WTC11 (cell line): Measurements from ENCODE around the gene SPI1. TPM values are rescaled to one million over a fixed set of nuclear protein-coding genes. Genes with fewer than 3 reads are reported as not detected.

Experiments used
- ATAC-seq: fragments of 200-7000 bp; cut with Tn5 transposase; 2 replicates; pipeline ENCODE4 v1.10.0; 2021; ENCODE audit warnings: mild to moderate bottlenecking, moderate library complexity
- CTCF ChIA-PET: fragments of 300-600 bp; sonication (Branson Sonifier 250); formaldehyde crosslinking; loops from one replicate; lab custom pipeline; 2021; ENCODE audit warnings: antibody characterized with exemption; lab: Charles Lee
- POLR2A ChIA-PET: fragments of 350-600 bp; sonication (Branson Sonifier 250); formaldehyde crosslinking; loops from one replicate; lab custom pipeline; 2021; ENCODE audit warnings: antibody characterized with exemption; lab: Charles Lee
- DNase-seq: peaks from one replicate; pipeline ENCODE4 v3.0.0; 2021; ENCODE audit warnings: low spot score
- H3K27ac Mint-ChIP-seq: 2 replicates; pipeline ENCODE4 v1.8.0; 2021; ENCODE audit warnings: mixed read lengths
- H3K27me3 Mint-ChIP-seq: 2 replicates; pipeline ENCODE4 v1.8.0; 2021; ENCODE audit warnings: low read depth, mild to moderate bottlenecking, moderate library complexity, mixed read lengths
- H3K36me3 Mint-ChIP-seq: 2 replicates; pipeline ENCODE4 v1.8.0; 2021; ENCODE audit warnings: mixed read lengths
- H3K4me1 Mint-ChIP-seq: 2 replicates; pipeline ENCODE4 v1.8.0; 2022; ENCODE audit warnings: mixed read lengths
- H3K4me3 Mint-ChIP-seq: 2 replicates; pipeline ENCODE4 v1.8.0; 2021; ENCODE audit warnings: mild to moderate bottlenecking, moderate library complexity, mixed read lengths
- H3K9me3 Mint-ChIP-seq: 2 replicates; pipeline ENCODE4 v1.8.0; 2021; ENCODE audit warnings: mixed read lengths
- ARID4B ChIP-seq: sonication (generic); formaldehyde crosslinking; IDR thresholded peaks from 2 replicates; pipeline ENCODE4 v1.8.0; 2023; ENCODE audit warnings: missing genetic modification reagents, mild to moderate bottlenecking, borderline replicate concordance
- ATF2 ChIP-seq: sonication (generic); formaldehyde crosslinking; IDR thresholded peaks from 2 replicates; pipeline ENCODE4 v1.8.1; 2022; ENCODE audit warnings: low read depth, missing genetic modification reagents, borderline replicate concordance
- CREM ChIP-seq: sonication (generic); formaldehyde crosslinking; IDR thresholded peaks from 2 replicates; pipeline ENCODE4 v1.8.1; 2022; ENCODE audit warnings: mild to moderate bottlenecking, missing genetic modification reagents, moderate library complexity
- ELF4 ChIP-seq: sonication (generic); formaldehyde crosslinking; IDR thresholded peaks from 2 replicates; pipeline ENCODE4 v1.8.1; 2022; ENCODE audit warnings: low read depth, mild to moderate bottlenecking, moderate library complexity, missing genetic modification reagents
- ERG ChIP-seq: fragments of 250-450 bp; sonication (Bioruptor Pico); IDR thresholded peaks from 2 replicates; pipeline ENCODE4 v1.8.0; 2021; ENCODE audit warnings: mild to moderate bottlenecking
- FOXK1 ChIP-seq: sonication (generic); formaldehyde crosslinking; IDR thresholded peaks from 2 replicates; pipeline ENCODE4 v1.8.0; 2022; ENCODE audit warnings: mild to moderate bottlenecking, moderate library complexity, missing genetic modification reagents
- GRHL2 ChIP-seq: fragments of 250-450 bp; sonication (Bioruptor Pico); IDR thresholded peaks from 2 replicates; pipeline ENCODE4 v1.8.0; 2022; ENCODE audit warnings: mild to moderate bottlenecking, moderate library complexity; ENCODE audit not compliant: insufficient replicate concordance, severe bottlenecking
- JUN ChIP-seq: sonication (generic); formaldehyde crosslinking; IDR thresholded peaks from 2 replicates; pipeline ENCODE4 v1.8.0; 2023; ENCODE audit warnings: mild to moderate bottlenecking, missing genetic modification reagents
- NFE2L1 ChIP-seq: sonication (generic); formaldehyde crosslinking; IDR thresholded peaks from 2 replicates; pipeline ENCODE4 v1.8.1; 2023; ENCODE audit warnings: missing genetic modification reagents
- NFYB ChIP-seq: sonication (generic); formaldehyde crosslinking; conservative IDR thresholded peaks from 2 replicates; pipeline ENCODE4 v1.8.0; 2022; ENCODE audit warnings: low read depth, missing genetic modification reagents
- NR2C2 ChIP-seq: sonication (generic); formaldehyde crosslinking; IDR thresholded peaks from 2 replicates; pipeline ENCODE4 v1.8.0; 2022; ENCODE audit warnings: mild to moderate bottlenecking, missing genetic modification reagents
- NR3C1 ChIP-seq: sonication (generic); formaldehyde crosslinking; conservative IDR thresholded peaks from 2 replicates; pipeline ENCODE4 v1.8.1; 2023; ENCODE audit warnings: low read depth, mild to moderate bottlenecking, missing genetic modification reagents
- SMAD4 ChIP-seq: sonication (generic); formaldehyde crosslinking; IDR thresholded peaks from 2 replicates; pipeline ENCODE4 v1.8.0; 2022; ENCODE audit warnings: mild to moderate bottlenecking, missing genetic modification reagents
- ZBTB21 ChIP-seq: sonication (generic); formaldehyde crosslinking; IDR thresholded peaks from 2 replicates; pipeline ENCODE4 v1.8.1; 2023; ENCODE audit warnings: mild to moderate bottlenecking, missing genetic modification reagents, borderline replicate concordance
- ZMAT4 ChIP-seq: fragments of 250-450 bp; sonication (Bioruptor Pico); IDR thresholded peaks from 2 replicates; pipeline ENCODE4 v1.9.0; 2021; ENCODE audit warnings: mild to moderate bottlenecking
- ZNF263 ChIP-seq: sonication (generic); formaldehyde crosslinking; IDR thresholded peaks from 2 replicates; pipeline ENCODE4 v1.8.1; 2022; ENCODE audit warnings: low read depth, mild to moderate bottlenecking, moderate library complexity, missing genetic modification reagents
- ZNF423 ChIP-seq: fragments of 250-450 bp; sonication (Bioruptor Pico); IDR thresholded peaks from 2 replicates; pipeline ENCODE4 v2.1.2; 2022; ENCODE audit warnings: mild to moderate bottlenecking, moderate library complexity
- ZNF425 ChIP-seq: fragments of 250-450 bp; sonication (Bioruptor Pico); conservative IDR thresholded peaks from 2 replicates; pipeline ENCODE4 v1.9.0; 2021; ENCODE audit warnings: mild to moderate bottlenecking
- total RNA-seq: library from RNA; stranded (reverse); gene quantifications from 3 replicates; pipeline ENCODE4 v1.2.3, GENCODE V29; 2021

Gene SPI1
- total RNA-seq, 1 experiment from 2014 or later: 0.59 TPM

- CTCF ChIA-PET: interaction anchor here (0.6 to 1.6 kb wide), 2 partner anchors 9 to 71 kb away, joined by 4 to 6 read pairs; no protein-coding TSS in a partner anchor
- no peaks in the 10 kb centered on the region; the same call in 1 of the 2 replicates for H3K27me3 Mint-ChIP-seq
- peaks cover 2% of the 10 kb centered on the region; the same call in 1 of the 2 replicates for H3K4me1 Mint-ChIP-seq
- ATAC-seq (no peak), DNase-seq (no peak)
- H3K4me3 Mint-ChIP-seq: no peak overlapping the region
- H3K27ac Mint-ChIP-seq: no peak overlapping the region
- TF ChIP-seq NR2C2 (CRISPR knock-in tag) (no peak), ARID4B (CRISPR knock-in tag) (no peak), SMAD4 (CRISPR knock-in tag) (no peak)
- POLR2A ChIA-PET: no interaction called here
- no peaks in the 10 kb centered on the region for H3K36me3 Mint-ChIP-seq
- H3K9me3 Mint-ChIP-seq: no peaks in the 10 kb centered on the region
These were observed 4.7 kb upstream of the SPI1 start for GRCh38 chr11:47383071-47383470.

- H3K4me3 Mint-ChIP-seq: no peak overlapping the region
- H3K27me3 Mint-ChIP-seq: no peaks in the 10 kb centered on the region; the same call in 1 of the 2 replicates
- ATAC-seq (no peak), DNase-seq (no peak)
- H3K27ac Mint-ChIP-seq: no peak overlapping the region
- ChIA-PET POLR2A (no interaction called here), CTCF (no interaction called here)
- no peaks in the 10 kb centered on the region for H3K9me3 Mint-ChIP-seq
- H3K4me1 Mint-ChIP-seq: peaks cover 2% of the 10 kb centered on the region; the same call in 1 of the 2 replicates
- no peak for TF ChIP-seq NFE2L1 (CRISPR knock-in tag)
- no peak for TF ChIP-seq JUN
- TF ChIP-seq ZBTB21 (CRISPR knock-in tag): no peak
- TF ChIP-seq NFYB (CRISPR knock-in tag): no peak
- TF ChIP-seq FOXK1 (CRISPR knock-in tag): no peak
- TF ChIP-seq ZNF423 (CRISPR knock-in tag): no peak
- TF ChIP-seq ELF4 (CRISPR knock-in tag): no peak
- no peak for TF ChIP-seq ZMAT4 (CRISPR knock-in tag)
- TF ChIP-seq ZNF263 (CRISPR knock-in tag): no peak
- TF ChIP-seq CREM: no peak
- no peaks in the 10 kb centered on the region for H3K36me3 Mint-ChIP-seq
These were observed 1.7 kb upstream of the SPI1 start for GRCh38 chr11:47380078-47380477.

- no peak for TF ChIP-seq GRHL2 (CRISPR knock-in tag)
- TF ChIP-seq NR2C2 (CRISPR knock-in tag): no peak
- TF ChIP-seq FOXK1 (CRISPR knock-in tag): no peak
- TF ChIP-seq NR3C1 (CRISPR knock-in tag): no peak
- no peak for TF ChIP-seq ERG (CRISPR knock-in tag)
- TF ChIP-seq ATF2: no peak
- TF ChIP-seq ZNF425 (CRISPR knock-in tag): no peak
- Mint-ChIP-seq H3K9me3 (no peaks in the 10 kb centered on the region), H3K4me1 (peaks cover 2% of the 10 kb centered on the region; the same call in 1 of the 2 replicates), H3K27me3 (no peaks in the 10 kb centered on the region; the same call in 1 of the 2 replicates), H3K27ac (no peak overlapping the region), H3K36me3 (no peaks in the 10 kb centered on the region), H3K4me3 (no peak overlapping the region)
- ChIA-PET POLR2A (no interaction called here), CTCF (interaction anchor here (0.8 to 0.9 kb wide), 2 partner anchors 25 to 75 kb away, joined by 3 to 6 read pairs; no protein-coding TSS in a partner anchor)
- ATAC-seq: no peak
- no peak for DNase-seq
These were observed 970 bp upstream of the SPI1 start for GRCh38 chr11:47379317-47379716.
